Keratinocyte (primary cell): Measurements from ENCODE around the gene ZDHHC12.

Source experiments
- CTCF ChIP-seq, 3 experiments: IDR thresholded peaks in 1 of 3; conservative IDR thresholded peaks in 1 of 3; optimal IDR thresholded peaks in 1 of 3; 2 replicates in 2 of 3; 3 replicates in 1 of 3; pipeline versions ENCODE3 to v1.5.1; 2011; ENCODE audit warnings: low read length in 3 of 3, mild to moderate bottlenecking in 3 of 3, moderate library complexity in 2 of 3, control low read depth in 1 of 3, inconsistent platforms in 1 of 3; ENCODE audit not compliant: insufficient read depth in 2 of 3; ENCODE audit errors: extremely low read depth in 1 of 3
- EZH2 ChIP-seq: IDR thresholded peaks from one replicate; pipeline ENCODE4 v1.6.1; 2012; ENCODE audit warnings: inconsistent platforms, mild to moderate bottlenecking, low read length, moderate library complexity

GRCh38 chr9:128720841-128721486 is 3.0 kb downstream of the ZDHHC12 start:
- TF ChIP-seq CTCF (optimal IDR thresholded peaks at IDR 0.05 in 1 of 3, IDR thresholded peaks at IDR 0.05 in 1 of 3, conservative IDR thresholded peaks at IDR 0.05 in 1 of 3; ENCODE audit: extremely low read depth in 1 of 3, insufficient read depth in 2 of 3, low read length in 3 of 3) (no peak), EZH2 (no peak)
